GM18498 (cell line): ENCODE data around the gene C19orf47.
"Not testable (repeated sequence)": the region's sequence is repeated elsewhere in the genome, so short reads cannot be mapped to it uniquely, and the experiment has no call there.

Experiments
- ATAC-seq: cut with Tn5 transposase; IDR thresholded peaks from one replicate; pipeline ENCODE4 v1.9.1; 2021; ENCODE audit warnings: mild to moderate bottlenecking, moderate library complexity; ENCODE audit not compliant: unreplicated experiment

Gene C19orf47

DNA sequence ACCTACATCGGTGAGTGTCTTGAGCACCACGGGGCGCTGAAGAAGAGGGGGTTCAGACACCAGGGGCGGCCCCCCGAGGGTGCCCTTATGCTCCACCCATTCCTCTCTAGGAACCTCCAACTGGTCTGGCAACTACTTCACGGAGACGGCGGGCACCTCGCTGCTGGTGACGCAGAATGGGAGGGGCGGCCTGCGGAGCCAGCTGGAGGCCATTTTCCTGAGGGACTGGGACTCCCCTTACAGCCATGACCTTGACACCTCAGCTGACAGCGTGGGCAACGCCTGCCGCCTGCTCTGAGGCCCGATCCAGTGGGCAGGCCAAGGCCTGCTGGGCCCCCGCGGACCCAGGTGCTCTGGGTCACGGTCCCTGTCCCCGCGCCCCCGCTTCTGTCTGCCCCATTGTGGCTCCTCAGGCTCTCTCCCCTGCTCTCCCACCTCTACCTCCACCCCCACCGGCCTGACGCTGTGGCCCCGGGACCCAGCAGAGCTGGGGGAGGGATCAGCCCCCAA is 29.7 kb upstream of the C19orf47 start:
- no peak for ATAC-seq

DNA sequence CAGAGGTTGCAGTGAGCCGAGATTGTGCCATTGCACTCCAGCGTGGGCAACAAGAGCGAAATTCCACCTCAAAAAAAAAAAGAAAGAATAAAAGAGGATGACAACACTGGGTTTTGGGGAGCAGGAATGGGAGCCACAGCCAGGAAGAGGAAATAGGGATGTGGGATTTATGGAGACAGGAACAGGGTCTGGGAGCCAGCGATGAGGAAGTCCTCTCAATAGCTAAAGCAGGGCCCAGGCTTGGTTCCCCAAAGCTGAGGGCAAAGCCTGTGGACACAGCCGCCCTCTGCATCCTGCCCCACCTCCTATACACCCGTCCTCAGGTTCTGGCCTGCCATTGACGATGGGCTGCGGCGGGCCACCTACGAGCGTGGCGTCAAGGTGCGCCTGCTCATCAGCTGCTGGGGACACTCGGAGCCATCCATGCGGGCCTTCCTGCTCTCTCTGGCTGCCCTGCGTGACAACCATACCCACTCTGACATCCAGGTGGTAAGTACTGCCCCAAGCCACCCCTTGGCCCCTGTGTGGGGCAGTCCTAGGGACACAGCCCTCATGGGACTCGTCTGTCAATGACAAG is 28.2 kb upstream of the C19orf47 start:
- no peak for ATAC-seq

DNA sequence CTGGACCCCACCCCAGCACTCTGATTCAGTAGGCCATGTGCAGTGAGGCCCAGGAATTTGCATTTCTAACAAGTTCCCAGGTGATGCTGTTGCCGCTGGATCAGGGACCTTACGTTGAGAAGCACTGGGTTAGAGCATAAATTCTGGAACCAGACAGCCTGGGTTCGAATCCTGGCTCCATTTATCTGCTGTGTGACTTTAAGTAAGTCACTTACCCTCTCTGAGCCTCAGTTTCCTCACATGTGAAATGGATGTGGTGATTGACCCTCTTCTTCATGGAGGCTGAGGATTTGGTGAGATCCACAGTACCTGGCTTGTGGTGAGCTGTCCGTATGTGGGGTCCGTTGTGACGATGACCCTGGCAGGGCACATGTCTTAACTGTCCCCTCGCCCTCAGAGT is 25.9 kb upstream of the C19orf47 start:
- ATAC-seq, result no peak

DNA sequence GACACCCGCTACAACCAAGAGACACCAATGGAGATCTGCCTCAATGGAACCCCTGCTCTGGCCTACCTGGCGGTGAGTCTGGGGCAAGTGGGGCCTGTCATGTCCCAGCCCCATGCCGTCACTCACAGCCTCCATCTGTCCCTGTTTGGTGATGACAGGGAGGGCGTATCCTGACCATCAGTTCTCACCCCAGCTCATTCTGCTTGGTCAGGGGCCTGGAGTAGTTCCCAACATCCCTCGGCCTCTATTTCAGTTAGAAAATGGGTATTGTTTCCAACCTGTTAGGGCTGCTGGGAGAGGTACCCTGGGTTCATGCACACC is 23.6 kb upstream of the C19orf47 start:
- ATAC-seq, result no peak

DNA sequence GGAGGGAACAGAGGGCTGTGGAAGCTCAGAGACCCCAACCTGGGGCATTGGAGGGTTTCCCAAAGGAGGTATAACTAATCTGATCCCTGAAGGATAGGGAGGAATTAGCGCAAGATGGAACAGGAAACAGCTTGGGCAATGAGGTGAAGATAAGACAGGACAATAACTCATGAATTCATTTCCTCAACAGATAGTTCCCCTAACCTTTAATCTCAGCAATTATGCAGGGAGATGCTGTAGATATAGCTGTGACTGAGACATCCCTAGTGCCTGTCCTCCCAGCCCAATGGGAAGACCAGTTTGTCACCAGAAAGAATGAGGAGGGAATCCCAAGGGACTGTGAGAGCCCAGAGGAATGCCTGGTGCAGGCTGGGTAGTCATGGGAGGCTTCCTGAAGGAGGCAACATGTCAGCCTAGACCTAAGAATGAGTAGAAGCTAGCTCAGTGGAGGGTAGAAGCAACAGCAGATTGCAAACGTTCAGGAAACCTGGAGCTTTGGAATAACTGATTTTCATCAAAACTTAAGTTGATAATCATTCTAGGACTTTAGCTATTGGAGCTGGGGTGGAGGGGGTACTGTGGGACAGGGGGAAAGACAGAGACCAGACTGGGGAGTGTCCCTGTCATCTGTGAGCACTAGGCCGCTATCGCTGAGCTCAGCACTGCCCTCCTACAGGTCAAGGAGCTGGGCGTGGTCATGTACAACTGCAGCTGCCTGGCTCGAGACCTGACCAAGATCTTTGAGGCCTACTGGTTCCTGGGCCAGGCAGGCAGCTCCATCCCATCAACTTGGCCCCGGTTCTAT is 23.0 kb upstream of the C19orf47 start:
- ATAC-seq, result no peak

DNA sequence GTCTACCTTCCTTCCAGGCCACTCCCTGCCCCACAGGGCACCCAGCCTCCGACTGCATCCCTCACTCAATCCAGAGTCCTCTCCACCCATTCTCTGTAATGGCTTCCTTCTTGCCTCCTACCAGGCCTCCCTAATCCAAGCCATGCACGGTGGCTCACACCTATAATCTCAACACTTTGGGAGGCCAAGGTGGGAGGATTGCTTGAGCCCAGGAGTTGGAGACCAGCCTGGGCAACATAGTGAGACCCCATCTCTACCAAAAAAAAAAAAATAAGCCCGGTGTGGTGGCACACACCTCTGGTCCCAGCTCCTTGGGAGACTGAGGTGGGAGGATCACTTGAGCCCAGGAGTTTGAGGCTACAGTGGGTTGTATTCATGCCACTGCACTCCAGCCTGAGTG is 22.1 kb upstream of the C19orf47 start:
- ATAC-seq, result not testable (repeated sequence)

DNA sequence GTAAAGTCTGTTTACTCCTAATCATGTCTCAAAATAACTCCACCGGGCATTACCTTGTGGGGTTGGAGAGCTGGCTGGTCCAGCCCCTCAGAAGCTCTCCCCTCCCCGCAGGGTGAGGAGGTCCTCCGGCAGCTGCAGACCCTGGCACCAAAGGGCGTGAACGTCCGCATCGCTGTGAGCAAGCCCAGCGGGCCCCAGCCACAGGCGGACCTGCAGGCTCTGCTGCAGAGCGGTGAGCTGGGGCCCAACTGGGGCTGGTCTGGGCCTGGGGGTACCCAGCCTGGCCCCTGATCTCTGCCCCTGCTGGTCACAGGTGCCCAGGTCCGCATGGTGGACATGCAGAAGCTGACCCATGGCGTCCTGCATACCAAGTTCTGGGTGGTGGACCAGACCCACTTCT is 21.6 kb upstream of the C19orf47 start:
- no peak for ATAC-seq

DNA sequence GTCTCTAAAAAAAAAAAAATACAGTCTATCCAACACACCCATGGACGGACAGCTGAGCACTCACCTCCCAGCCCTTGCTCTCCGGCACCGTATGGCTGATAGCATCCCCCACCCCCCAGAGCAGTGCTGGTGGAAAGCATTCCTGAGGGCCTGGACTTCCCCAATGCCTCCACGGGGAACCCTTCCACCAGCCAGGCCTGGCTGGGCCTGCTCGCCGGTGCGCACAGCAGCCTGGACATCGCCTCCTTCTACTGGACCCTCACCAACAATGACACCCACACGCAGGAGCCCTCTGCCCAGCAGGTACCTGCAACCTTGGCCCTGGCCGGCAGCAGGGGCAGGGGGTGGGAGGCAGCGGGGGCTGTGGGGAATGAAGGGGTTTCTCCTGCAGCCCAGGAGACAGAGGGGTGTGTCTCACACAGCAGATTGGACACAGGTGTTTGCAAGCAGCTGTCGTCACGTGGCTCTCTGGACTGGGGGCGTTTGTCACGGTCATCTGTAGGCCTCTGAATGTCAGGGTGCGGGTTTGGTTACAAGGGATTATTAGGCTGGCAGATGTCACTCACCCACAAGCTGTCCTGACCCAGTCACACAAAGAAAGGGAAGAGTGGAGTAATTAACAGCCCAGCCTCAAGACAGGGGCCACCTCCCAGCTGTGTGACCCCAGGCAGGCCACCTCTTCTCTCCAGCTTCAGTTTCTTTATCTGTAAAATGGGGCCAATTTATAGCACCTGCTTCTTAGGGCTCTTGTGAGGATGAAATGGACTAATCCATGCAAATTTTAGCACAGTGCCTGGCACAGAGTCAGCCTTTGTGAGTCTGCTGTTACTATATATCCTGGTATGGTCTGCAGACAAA is 19.6 kb upstream of the C19orf47 start:
- no peak for ATAC-seq

DNA sequence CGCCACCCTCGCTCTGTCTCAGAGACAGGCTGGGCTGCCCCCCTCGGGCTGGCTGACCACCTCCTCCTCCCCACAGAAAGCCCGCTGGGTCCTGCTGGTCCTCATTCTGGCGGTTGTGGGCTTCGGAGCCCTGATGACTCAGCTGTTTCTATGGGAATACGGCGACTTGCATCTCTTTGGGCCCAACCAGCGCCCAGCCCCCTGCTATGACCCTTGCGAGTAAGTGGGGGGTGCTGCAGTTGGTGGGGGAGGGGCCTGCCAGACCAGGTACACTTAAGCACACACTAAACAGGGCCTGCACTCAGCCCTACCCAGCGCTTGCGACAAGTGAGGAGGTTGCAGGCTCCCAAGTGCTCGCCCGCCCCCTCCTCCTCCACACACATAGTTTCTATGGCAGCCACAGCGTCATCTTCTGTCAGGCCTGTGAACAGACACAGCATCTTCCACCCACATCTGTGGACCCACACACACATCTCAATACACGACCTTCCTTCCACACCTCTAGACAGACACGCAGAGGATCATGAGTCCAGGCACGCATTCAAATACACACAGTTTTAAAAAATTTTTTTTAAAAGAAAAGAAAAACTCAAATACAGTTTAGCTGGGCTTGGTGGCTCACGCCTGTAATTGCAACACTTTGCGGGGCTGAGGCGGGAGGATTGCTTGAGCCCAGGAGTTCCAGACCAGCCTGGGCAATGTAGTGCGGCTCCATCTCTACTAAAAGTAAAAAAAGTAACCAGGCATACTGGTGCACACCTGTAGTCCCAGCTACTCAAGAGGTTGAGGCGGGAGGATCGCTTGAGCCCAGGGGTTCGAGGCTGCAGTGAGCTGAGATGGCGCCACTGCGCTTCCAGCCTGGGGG is 18.7 kb upstream of the C19orf47 start:
- no peak for ATAC-seq

DNA sequence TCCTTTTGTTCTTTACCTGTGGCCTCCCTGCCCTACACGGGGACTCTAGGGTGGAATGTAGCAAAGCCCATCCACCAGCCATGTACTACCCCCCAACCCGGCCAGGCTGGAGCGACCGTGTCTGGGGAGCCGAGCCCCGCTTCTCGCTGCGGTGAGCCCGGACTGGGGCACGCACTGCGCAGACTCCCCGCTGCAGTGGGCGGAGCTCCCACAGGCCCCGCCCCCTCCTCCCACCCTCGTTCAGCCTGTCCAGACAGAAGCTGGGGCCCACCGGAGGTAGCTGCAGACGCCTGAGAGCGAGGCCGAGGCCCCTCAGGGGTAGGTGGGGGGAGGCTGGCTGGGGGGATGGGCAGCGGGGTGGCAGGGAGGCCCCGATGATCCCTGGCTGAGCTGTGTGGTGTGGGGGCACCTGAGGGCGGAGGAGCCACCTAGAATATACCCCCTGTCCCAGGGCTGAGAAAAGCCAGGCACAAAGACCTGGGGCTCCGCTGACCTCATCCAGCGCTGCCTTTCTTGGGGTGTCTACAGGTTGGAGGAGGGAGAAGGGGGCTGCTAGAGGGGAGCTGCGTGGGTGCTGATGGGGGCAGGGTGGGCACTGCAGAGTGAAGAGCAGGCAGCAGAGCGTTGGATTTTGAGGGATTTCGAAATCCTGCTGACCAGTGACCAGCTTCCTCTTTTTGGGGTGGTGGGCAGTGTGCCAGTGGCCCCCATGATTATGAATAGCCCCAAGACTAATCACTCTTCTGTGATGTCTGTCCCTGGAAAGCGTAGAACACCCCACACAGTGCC is 17.6 kb upstream of the C19orf47 start:
- no peak for ATAC-seq

DNA sequence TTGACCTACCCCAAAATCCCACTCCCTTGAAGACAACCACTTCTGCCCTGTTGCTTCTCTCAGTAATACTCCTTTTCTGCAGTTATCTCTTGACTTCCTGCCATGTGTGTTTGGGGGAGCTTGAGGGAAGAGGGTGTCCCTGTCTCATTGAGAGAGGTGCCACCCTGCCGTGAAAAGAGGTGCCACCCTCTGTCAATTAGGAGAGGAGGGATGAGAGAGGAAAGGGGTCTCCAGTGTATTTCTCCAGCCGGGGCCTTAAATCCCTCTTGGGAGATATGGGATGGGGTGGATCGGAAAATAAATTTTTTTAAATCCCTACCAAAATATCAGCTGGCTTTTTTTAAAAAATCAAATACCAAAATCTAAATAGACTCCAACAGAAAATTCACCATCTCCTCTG is 16.8 kb upstream of the C19orf47 start:
- no peak for ATAC-seq

DNA sequence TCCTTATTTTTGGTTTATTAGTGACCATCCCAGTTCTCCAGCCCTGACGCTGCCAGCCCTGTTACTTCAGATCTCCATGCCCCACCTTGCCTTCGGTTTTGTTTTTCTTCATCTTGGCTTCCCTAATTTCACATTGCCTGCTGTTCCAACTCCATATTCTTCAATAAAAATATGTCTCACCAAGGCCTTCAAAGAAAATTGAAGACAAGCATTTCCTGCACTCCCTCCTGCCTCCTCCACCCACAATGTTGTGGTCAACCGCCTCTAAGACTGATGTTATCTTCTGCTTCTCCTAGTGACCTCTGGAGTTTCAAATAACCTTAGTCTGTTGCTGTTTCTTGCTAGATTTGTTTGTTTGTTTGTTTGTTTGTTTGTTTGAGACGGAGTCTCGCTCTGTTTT is 14.9 kb upstream of the C19orf47 start:
- no peak for ATAC-seq

DNA sequence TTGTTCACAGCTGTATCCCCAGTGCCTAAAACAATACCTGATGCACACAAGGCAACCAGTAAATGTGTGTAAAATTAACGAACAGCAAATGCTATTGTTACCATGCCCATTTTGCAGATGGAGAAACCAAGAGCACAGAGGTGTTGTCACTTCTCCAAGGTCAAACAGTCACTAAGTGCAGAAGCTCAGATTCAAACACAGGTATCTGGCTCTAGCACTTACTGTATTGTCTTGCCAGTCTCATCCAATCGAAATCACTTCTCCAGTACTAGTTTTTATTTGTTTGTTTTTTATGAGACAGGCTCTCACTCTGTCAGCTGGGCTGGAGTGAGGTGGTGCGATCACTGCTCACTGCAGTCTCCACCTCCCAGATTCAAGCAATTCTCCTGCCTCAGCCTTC is 14.0 kb upstream of the C19orf47 start:
- no peak for ATAC-seq

DNA sequence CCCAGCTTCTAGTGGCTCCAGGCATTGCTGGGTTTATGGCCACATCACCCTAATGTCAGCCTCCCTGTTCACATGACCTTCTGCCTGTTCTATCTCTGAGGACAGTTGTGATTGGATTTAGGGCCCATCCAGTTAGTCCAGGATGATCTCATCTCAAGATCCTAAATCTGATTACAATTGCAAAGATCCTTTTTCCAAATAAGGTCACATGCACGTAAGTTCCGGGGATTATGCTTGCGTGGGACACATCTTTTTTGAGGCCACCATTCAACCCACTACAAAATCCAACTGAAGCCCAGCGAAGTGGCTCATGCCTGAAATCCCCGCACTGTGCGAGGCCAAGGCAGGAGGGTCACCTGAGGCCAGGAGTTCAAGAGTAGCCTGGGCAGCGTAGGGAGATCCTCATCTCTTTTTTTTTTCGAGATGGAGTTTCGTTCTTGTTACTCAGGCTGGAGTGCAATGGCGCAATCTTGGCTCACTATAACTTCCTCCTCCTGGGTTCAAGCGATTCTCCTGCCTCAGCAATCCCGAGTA is 12.6 kb upstream of the C19orf47 start:
- ATAC-seq, result no peak

DNA sequence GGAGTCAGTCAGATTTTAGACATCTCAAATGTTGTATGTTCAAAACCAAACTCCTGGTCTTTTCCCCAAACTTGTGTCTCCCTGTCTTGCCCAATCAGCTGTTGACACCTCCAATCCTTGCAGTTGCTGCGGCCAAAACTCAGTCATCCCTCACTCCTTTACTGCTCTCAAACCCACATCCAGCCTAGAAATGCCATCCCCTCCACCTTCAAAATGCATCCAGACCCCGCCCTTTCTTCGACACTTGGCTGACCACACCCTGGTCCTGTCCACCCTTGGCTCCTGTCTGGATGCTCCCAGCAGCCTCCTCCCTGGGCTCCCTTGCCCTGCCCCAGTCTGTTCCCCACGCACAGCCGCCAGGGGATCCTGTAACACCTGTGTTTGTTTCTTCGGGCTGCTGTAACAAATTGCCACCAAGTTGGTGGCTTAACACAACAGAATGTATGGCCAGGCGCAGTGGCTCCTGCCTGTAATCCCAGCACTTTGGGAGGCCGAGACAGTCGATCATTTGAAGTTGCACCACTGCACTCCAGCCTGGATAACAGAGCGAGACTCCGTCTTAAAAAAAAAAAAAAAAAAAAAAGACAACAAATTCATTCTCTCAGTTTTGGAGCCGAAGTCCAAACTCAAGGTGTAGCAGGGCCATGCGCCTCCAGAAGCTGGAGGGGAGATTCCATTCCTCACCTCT is 12.0 kb upstream of the C19orf47 start:
- ATAC-seq, result no peak

DNA sequence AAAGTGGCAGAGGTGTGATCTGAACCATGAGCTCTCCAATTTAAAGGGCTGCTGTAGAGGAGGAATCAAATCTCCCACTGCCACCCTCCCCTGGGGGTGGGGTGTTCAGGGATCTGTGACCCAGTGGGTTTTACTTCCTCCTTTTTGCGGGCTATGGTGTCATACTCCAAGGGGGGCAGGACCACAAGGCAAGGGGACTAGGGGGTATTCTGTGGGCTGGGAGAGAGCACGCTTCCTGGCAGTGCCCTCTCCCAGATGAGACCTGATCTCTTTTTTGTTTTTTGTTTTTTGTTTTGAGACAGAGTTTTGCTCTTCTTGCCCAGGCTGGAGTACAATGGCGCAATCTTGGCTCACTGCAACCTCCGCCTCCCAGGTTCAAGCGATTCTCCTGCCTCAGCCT is 10.6 kb upstream of the C19orf47 start:
- no peak for ATAC-seq

DNA sequence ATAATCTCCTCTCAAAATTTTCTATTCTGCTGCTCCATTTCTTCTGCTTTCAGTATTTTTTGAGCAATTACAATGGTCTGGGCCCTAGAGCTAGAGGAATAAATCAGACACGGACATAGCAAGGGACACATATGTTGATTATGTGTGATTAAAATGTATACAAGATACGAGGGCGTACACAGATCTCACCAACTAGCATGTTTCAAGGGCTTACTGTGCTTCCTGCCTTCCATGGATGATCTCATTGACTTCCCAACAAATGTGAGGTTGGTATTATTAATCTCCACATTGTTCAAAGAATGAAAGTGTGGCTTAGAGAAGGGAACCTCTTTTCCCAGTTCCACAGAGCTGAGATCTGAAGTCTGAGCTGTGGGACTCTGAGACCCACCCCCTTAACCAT is 9.4 kb upstream of the C19orf47 start:
- ATAC-seq, result no peak

DNA sequence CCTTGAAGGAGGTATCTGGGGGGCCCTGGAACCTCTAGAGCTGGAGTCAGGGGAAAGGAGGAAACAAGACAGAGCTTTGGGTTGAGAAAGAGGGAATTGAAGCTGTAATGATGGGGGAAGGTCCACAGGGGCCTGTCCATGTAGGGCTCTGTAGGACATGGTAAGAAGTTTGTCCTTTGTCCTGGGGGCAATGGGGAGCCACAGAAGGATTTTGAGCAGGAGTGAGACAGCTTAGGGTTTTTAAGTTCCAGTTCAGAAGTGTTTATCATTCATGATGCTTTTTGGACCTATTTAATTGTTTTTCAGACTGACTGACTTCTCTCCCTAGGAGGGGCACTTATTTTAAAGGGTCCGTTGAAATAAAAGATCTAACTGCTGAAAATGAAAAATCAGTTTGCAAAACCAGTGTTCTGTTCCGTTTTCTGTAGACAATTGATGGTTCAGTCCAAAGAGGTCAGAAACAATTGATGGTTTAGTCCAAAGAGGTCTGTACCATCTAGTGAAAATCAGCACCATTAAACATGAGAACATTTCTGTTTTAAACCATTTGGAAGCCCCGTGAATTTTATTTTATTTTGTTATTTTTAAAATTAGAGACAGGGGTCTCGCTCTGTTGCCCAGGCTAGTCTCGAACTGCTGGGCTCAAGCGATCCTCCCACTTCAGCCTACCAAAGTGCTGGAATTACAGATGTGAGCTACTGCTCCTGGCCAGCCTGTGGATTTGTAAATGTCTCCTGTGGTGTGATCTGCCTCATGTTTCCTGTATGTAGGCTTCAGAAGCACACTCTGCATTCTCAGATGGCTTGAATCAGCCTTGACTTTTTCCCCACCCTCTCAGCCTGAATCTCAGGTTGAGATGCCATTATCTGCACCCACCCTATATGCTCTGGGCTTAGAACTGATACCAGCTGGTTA is 8.7 kb upstream of the C19orf47 start:
- no peak for ATAC-seq
